H1 (cell line): Measurements from ENCODE around the gene FBXO47. TPM values are rescaled to one million over a fixed set of nuclear protein-coding genes. Genes with fewer than 3 reads are reported as not detected.

Source experiments
- CTCF ChIA-PET: fragments of 300-600 bp; sonication (Branson Sonifier 250); formaldehyde crosslinking; loops from one replicate; lab custom pipeline; 2021; ENCODE audit not compliant: partially characterized antibody; lab: Charles Lee
- POLR2A ChIA-PET: fragments of 300-600 bp; sonication (Branson Sonifier 250); formaldehyde crosslinking; loops from one replicate; lab custom pipeline; 2021; ENCODE audit warnings: inconsistent platforms; ENCODE audit not compliant: partially characterized antibody; lab: Charles Lee
- DNase-seq, 2 experiments: peaks; one replicate each; pipeline versions ENCODE4 v3.0.0 to v3.0.0-alpha.2; 2010 to 2022; ENCODE audit warnings: low spot score in 2 of 2, low read depth in 1 of 2, mixed read lengths in 1 of 2
- FAIRE-seq: peaks from 2 replicates; lab custom pipeline; 2011; peaks lifted over from hg19 to GRCh38; lab: Jason Lieb, UNC
- H2AFZ ChIP-seq: 2 replicates; pipeline ENCODE4 v1.8.1; 2012; ENCODE audit warnings: low read length, inconsistent platforms
- H2AK5ac ChIP-seq: 2 replicates; pipeline ENCODE4 v1.6.1; 2013; ENCODE audit warnings: low read depth, low read length
- H2BK120ac ChIP-seq: replicated peaks from 2 replicates; pipeline ENCODE3; 2013; ENCODE audit warnings: low read depth, low read length, inconsistent platforms
- H2BK12ac ChIP-seq: 2 replicates; pipeline ENCODE4 v1.6.1; 2013; ENCODE audit warnings: low read depth, low read length
- H2BK15ac ChIP-seq: 2 replicates; pipeline ENCODE4 v1.6.1; 2013; ENCODE audit warnings: low read length
- H2BK20ac ChIP-seq: 2 replicates; pipeline ENCODE4 v1.6.1; 2013; ENCODE audit warnings: low read length
- H2BK5ac ChIP-seq: 2 replicates; pipeline ENCODE4 v1.6.1; 2013; ENCODE audit warnings: low read depth, low read length
- H3K14ac ChIP-seq: 2 replicates; pipeline ENCODE4 v1.6.1; 2013; ENCODE audit warnings: inconsistent platforms; ENCODE audit not compliant: insufficient read length
- H3K18ac ChIP-seq: 2 replicates; pipeline ENCODE4 v1.6.1; 2013; ENCODE audit warnings: low read length; ENCODE audit errors: extremely low read depth
- H3K23ac ChIP-seq: 2 replicates; pipeline ENCODE4 v1.6.1; 2013; ENCODE audit warnings: inconsistent platforms; ENCODE audit not compliant: insufficient read length
- H3K23me2 ChIP-seq: 2 replicates; pipeline ENCODE4 v1.6.1; 2013; ENCODE audit warnings: low read depth, low read length
- H3K27ac ChIP-seq: 2 replicates; pipeline ENCODE4 v1.6.1; 2011; ENCODE audit warnings: low read depth, low read length, inconsistent platforms
- H3K27me3 ChIP-seq, 4 experiments: replicated peaks in 1 of 4; 1 replicate in 1 of 4; 2 replicates in 3 of 4; pipeline versions ENCODE4 v1.6.1 to v1.8.1; 2011 to 2013; ENCODE audit warnings: low read length in 3 of 4, mild to moderate bottlenecking in 3 of 4, inconsistent platforms in 2 of 4, mixed read lengths in 2 of 4, moderate library complexity in 1 of 4; ENCODE audit not compliant: control insufficient read depth in 3 of 4, insufficient read depth in 3 of 4; ENCODE audit errors: extremely low read depth in 1 of 4
- H3K36me3 ChIP-seq, 4 experiments: 2 replicates each; pipeline versions ENCODE4 v1.6.1 to v1.8.1; 2011 to 2013; ENCODE audit warnings: mild to moderate bottlenecking in 4 of 4, low read length in 3 of 4, moderate library complexity in 2 of 4, control low read depth in 1 of 4, inconsistent platforms in 1 of 4; ENCODE audit not compliant: insufficient read depth in 4 of 4, control insufficient read depth in 2 of 4
- H3K4ac ChIP-seq: replicated peaks from 2 replicates; pipeline ENCODE3; 2013; ENCODE audit warnings: low read length, low read depth, mixed read lengths, inconsistent platforms; ENCODE audit not compliant: insufficient read length
- H3K4me1 ChIP-seq, 4 experiments: replicated peaks in 1 of 4; 1 replicate in 1 of 4; 2 replicates in 3 of 4; pipeline versions ENCODE4 v1.6.1 to v1.8.1; 2011 to 2013; ENCODE audit warnings: low read length in 3 of 4, inconsistent platforms in 2 of 4, mixed read lengths in 1 of 4; ENCODE audit not compliant: insufficient read depth in 4 of 4, control insufficient read depth in 3 of 4
- H3K4me2 ChIP-seq, 2 experiments: 2 replicates each; pipeline versions ENCODE4 v1.6.1 to v1.8.1; 2011 to 2013; ENCODE audit warnings: low read depth in 2 of 2, low read length in 2 of 2, control low read depth in 1 of 2, inconsistent platforms in 1 of 2, mild to moderate bottlenecking in 1 of 2; ENCODE audit not compliant: insufficient read depth in 1 of 2
- H3K4me3 ChIP-seq, 4 experiments: fragments of 200-600, 300-600 bp in 1 of 4; sonication (generic), shearing (Covaris generic), sonication (Bioruptor Twin) in 1 of 4; 2 replicates each; pipeline versions ENCODE4 v1.5.1 to v1.8.1; 2011 to 2016; ENCODE audit warnings: low read length in 4 of 4, low read depth in 3 of 4, control low read depth in 2 of 4, inconsistent platforms in 2 of 4, mild to moderate bottlenecking in 2 of 4, mixed read lengths in 1 of 4, moderate library complexity in 1 of 4; ENCODE audit not compliant: insufficient read depth in 2 of 4; ENCODE audit errors: extremely low read depth in 1 of 4
- H3K56ac ChIP-seq: replicated peaks from 2 replicates; pipeline ENCODE3; 2013; ENCODE audit warnings: low read depth, mild to moderate bottlenecking, mixed read lengths, low read length, inconsistent platforms; ENCODE audit not compliant: insufficient read length
- H3K79me1 ChIP-seq: 2 replicates; pipeline ENCODE4 v1.6.1; 2013; ENCODE audit warnings: low read depth, low read length, control low read depth
- H3K79me2 ChIP-seq, 2 experiments: 2 replicates each; pipeline versions ENCODE4 v1.6.1 to v1.8.1; 2012 to 2013; ENCODE audit warnings: low read length in 2 of 2, mild to moderate bottlenecking in 2 of 2, inconsistent platforms in 1 of 2; ENCODE audit not compliant: insufficient read depth in 2 of 2, control insufficient read depth in 1 of 2
- H3K9ac ChIP-seq, 4 experiments: replicated peaks in 1 of 4; 1 replicate in 1 of 4; 2 replicates in 3 of 4; pipeline versions ENCODE4 v1.6.1 to v1.8.1; 2011 to 2013; ENCODE audit warnings: low read depth in 3 of 4, low read length in 3 of 4, control low read depth in 2 of 4, mild to moderate bottlenecking in 2 of 4, moderate library complexity in 2 of 4, inconsistent platforms in 1 of 4; ENCODE audit errors: extremely low read depth in 1 of 4
- H3K9me3 ChIP-seq, 2 experiments: 2 replicates each; pipeline versions ENCODE4 v1.6.1 to v1.8.1; 2012 to 2013; ENCODE audit warnings: mild to moderate bottlenecking in 2 of 2, moderate library complexity in 2 of 2, control low read depth in 1 of 2, inconsistent platforms in 1 of 2, low read depth in 1 of 2, low read length in 1 of 2, mixed read lengths in 1 of 2; ENCODE audit not compliant: insufficient read depth in 2 of 2
- H4K20me1 ChIP-seq, 2 experiments: replicated peaks in 1 of 2; 2 replicates each; pipeline versions ENCODE3 to v1.8.1; 2011 to 2013; ENCODE audit warnings: inconsistent platforms in 2 of 2, low read length in 2 of 2, mild to moderate bottlenecking in 1 of 2; ENCODE audit not compliant: insufficient read depth in 2 of 2, control insufficient read depth in 1 of 2
- H4K5ac ChIP-seq: 2 replicates; pipeline ENCODE4 v1.6.1; 2013; ENCODE audit warnings: low read length, low read depth, mixed read lengths, inconsistent platforms; ENCODE audit not compliant: insufficient read length
- H4K8ac ChIP-seq: 2 replicates; pipeline ENCODE4 v1.8.0; 2013; ENCODE audit warnings: mild to moderate bottlenecking, moderate library complexity, low read length, inconsistent platforms; ENCODE audit not compliant: insufficient read depth; ENCODE audit errors: extremely low read depth
- H4K91ac ChIP-seq: replicated peaks from 2 replicates; pipeline ENCODE3; 2013; ENCODE audit warnings: low read length, mixed read lengths, inconsistent platforms; ENCODE audit not compliant: insufficient read length
- BACH1 ChIP-seq: IDR thresholded peaks from 2 replicates; pipeline ENCODE4 v1.6.1; 2012; ENCODE audit warnings: low read length, improper control_type of control experiment
- EGR1 ChIP-seq: IDR thresholded peaks from 2 replicates; pipeline ENCODE4 v1.6.1; 2011; ENCODE audit warnings: low read depth, low read length, borderline replicate concordance
- NRF1 ChIP-seq: IDR thresholded peaks from 2 replicates; pipeline ENCODE4 v1.6.1; 2011; ENCODE audit warnings: mild to moderate bottlenecking, low read depth, low read length, improper control_type of control experiment
- PHF8 ChIP-seq: fragments of 200-600 bp; sonication (generic); conservative IDR thresholded peaks from 2 replicates; pipeline ENCODE4 v1.7.1; 2012; ENCODE audit warnings: low read depth, mild to moderate bottlenecking, inconsistent platforms, low read length, moderate library complexity
- POLR2A ChIP-seq, 2 experiments: IDR thresholded peaks; 1 replicate in 1 of 2; 2 replicates in 1 of 2; pipeline ENCODE4 v1.6.1; 2011; ENCODE audit warnings: low read depth in 2 of 2, low read length in 2 of 2, mild to moderate bottlenecking in 2 of 2; ENCODE audit errors: control extremely low read depth in 1 of 2
- RAD21 ChIP-seq, 2 experiments: IDR thresholded peaks in 1 of 2; conservative IDR thresholded peaks in 1 of 2; 2 replicates each; pipeline ENCODE4 v1.6.1; 2011; ENCODE audit warnings: low read depth in 2 of 2, low read length in 2 of 2, improper control_type of control experiment in 1 of 2, inconsistent platforms in 1 of 2, mild to moderate bottlenecking in 1 of 2, moderate library complexity in 1 of 2
- SP1 ChIP-seq: IDR thresholded peaks from 2 replicates; pipeline ENCODE4 v1.6.1; 2011; ENCODE audit warnings: low read depth, low read length
- WGBS, 2 experiments: shearing (Covaris generic) in 1 of 2; methylation state at CpG; one replicate each; pipeline versions ENCODE4 v1.1.6 to v1.1.7; 2013 to 2015; ENCODE audit warnings: low lambda C conversion rate in 2 of 2, mixed read lengths in 2 of 2, inconsistent platforms in 1 of 2, low coverage in 1 of 2, missing lambda C conversion rate in 1 of 2; ENCODE audit not compliant: insufficient replicate concordance in 2 of 2, insufficient coverage in 1 of 2, insufficient read length in 1 of 2; ENCODE audit errors: extremely low coverage in 1 of 2, missing lambda C conversion rate in 1 of 2; 5-methylcytosine and 5-hydroxymethylcytosine counted together
- long read RNA-seq, 2 experiments: library from RNA in 1 of 2; library from capped mRNA in 1 of 2; stranded (forward); transcript quantifications; one replicate each; pipeline ENCODE4 v2.0.0, GENCODE V29; 2021; ENCODE audit warnings: inconsistent platforms in 1 of 2
- polyA minus RNA-seq, 3 experiments: library from RNA; depleted of rRNA, polyadenylated mRNA; stranded (reverse); fragments of >200 nt; gene quantifications; 1 replicate in 2 of 3; 2 replicates in 1 of 3; pipeline ENCODE4 v1.2.3, GENCODE V29; 2011
- polyA plus RNA-seq, 7 experiments: library from polyadenylated mRNA; depleted of rRNA in 3 of 7; stranded (reverse) in 5 of 7; unstranded in 2 of 7; fragments of >200 nt in 5 of 7; fragments of 200-250 nt in 2 of 7; gene quantifications; 1 replicate in 5 of 7; 2 replicates in 1 of 7; 4 replicates in 1 of 7; pipeline versions ENCODE4 v1.2.1 to v1.2.3, GENCODE V29; 2011 to 2013; ENCODE audit warnings: missing spikeins in 2 of 7, mixed read lengths in 2 of 7
- total RNA-seq: library from RNA; stranded (reverse); fragmentation: NEBNext Ultra II Directional; extraction: Animal tissue kit (Norgen Biotek cat#: 25700); gene quantifications from 2 replicates; pipeline ENCODE4 v1.2.1, GENCODE V29; 2021
- TF ChIP-seq, protein P1 (sequence below): IDR thresholded peaks from 2 replicates; pipeline ENCODE4 v1.6.1; 2012; ENCODE audit warnings: inconsistent platforms

FBXO47 gene, protein sequence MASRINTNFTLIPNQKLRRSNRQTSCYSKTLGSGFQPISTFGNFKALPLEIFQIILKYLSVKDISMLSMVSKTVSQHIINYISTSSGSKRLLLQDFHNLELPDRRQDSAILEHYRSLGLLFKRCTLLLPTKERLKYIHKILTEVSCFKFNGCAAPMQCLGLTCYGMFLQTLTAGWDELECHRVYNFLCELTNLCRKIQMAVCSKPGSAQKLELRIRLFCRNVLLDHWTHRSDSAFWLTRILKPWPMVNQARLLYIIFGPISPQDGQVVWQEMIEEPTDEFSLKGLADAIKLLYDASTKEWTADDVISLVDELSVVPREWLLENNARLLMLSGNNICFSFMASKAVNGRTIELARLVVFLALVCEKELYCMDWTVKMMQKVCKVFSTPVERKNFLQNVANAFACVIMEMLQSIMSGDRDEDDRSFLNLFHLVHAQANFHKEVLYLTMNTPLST
- total RNA-seq (not detected in 2 replicates), polyA plus RNA-seq (2011; rRNA removed) (not detected in 2 replicates), polyA minus RNA-seq (2011; rRNA and poly(A)+ RNA removed) (not detected in 2 replicates)
- polyA plus RNA-seq (2011; cell fraction: cytosol; rRNA removed): not detected
- polyA plus RNA-seq (2011; cell fraction: nucleus; rRNA removed): not detected
- not detected in 4 replicates for polyA plus RNA-seq (2012, experiment 1 of 2)
- polyA plus RNA-seq (2012, experiment 2 of 2): not detected
- 0.04 TPM for polyA plus RNA-seq (2013, experiment 1 of 2)
- not detected for polyA plus RNA-seq (2013, experiment 2 of 2)
- polyA minus RNA-seq (2011; cell fraction: cytosol; rRNA and poly(A)+ RNA removed): not detected
- not detected for polyA minus RNA-seq (2011; cell fraction: nucleus; rRNA and poly(A)+ RNA removed)
- long read RNA-seq, experiment 1: 0 reads
- long read RNA-seq, experiment 2: 0 reads

DNA sequence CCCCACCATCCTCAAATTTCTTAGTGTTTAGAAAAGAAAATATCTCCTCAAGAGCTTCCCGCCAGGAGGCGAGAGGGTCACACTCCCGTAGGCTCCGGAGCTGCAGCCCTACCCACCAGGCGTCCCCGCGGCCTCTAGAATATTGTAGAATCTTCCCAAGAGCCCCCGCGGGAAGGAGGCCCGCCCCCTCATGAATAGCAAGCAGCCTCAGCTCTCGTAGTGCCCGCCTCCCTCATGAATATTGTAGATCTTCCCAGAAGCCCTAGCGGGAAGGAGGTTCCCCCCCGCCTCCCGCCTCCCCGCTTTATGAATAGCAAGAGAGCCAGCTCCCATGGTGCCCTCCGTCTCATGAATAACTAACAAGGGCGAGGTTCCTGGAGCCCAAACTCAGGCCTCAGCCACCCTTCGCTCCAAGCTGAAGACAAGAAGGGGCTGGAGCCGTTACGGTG is at the start of gene FBXO47:
Gene FBXO47, minus strand, starts transcription at position 114 of the 449 bp plus-strand sequence. CDS start 4,378 bp downstream, outside the sequence.
- no peak within 1 kb of the TSS for H3K23ac ChIP-seq
- H2BK5ac ChIP-seq: no peak within 1 kb of the TSS
- DNase-seq (peak; percentile 92 to 94), FAIRE-seq (peak; percentile 58)
- peak within 1 kb of the TSS in 3 of 4 experiments; percentile 5 to 47 (median 23); a peak in 5 of 8 replicates for H3K4me3 ChIP-seq
- H4K91ac ChIP-seq: peak within 1 kb of the TSS; percentile 48
- H4K5ac ChIP-seq: peak within 1 kb of the TSS; percentile 41
- no peak within 1 kb of the TSS for H2BK120ac ChIP-seq
- H3K4me2 ChIP-seq: peak within 1 kb of the TSS; percentile 52 to 55; a peak in 3 of 4 replicates
- peak within 1 kb of the TSS; percentile 93 for H2BK12ac ChIP-seq
- ChIA-PET POLR2A (interaction anchor here (0.9 to 3.1 kb wide), 6 partner anchors 13 to 186 kb away, joined by 3 to 13 read pairs (median 3); partner anchors contain the start of gene LASP1NB), CTCF (interaction anchor here (0.7 to 1.5 kb wide), 11 partner anchors 17 to 207 kb away, joined by 3 to 6 read pairs (median 4); partner anchors contain the start of genes LASP1NB and PLXDC1)
- H3K4ac ChIP-seq: no peak within 1 kb of the TSS
- H3K23me2 ChIP-seq: peaks cover 2% of the 10 kb centered on the region; the same call in 1 of the 2 replicates
- no peaks in the 10 kb centered on the region for H3K36me3 ChIP-seq
- H3K56ac ChIP-seq: no peak within 1 kb of the TSS
- peak within 1 kb of the TSS; percentile 63; the same call in 1 of the 2 replicates for H3K18ac ChIP-seq
- H3K27me3 ChIP-seq: no peaks in the 10 kb centered on the region
- peaks cover 0 to 2% (median 1%) of the 10 kb centered on the region in 4 experiments; a peak in 3 of 7 replicates for H3K4me1 ChIP-seq
- no peaks in the 10 kb centered on the region for H3K9me3 ChIP-seq
- no peak within 1 kb of the TSS for H3K14ac ChIP-seq
- H2BK15ac ChIP-seq: peak within 1 kb of the TSS; percentile 99; the same call in 1 of the 2 replicates
- peak within 1 kb of the TSS; percentile 71 for H3K27ac ChIP-seq
- H2AFZ ChIP-seq: peak within 1 kb of the TSS; percentile 93
- no peaks in the 10 kb centered on the region for H3K79me1 ChIP-seq
- H2AK5ac ChIP-seq: peak within 1 kb of the TSS; percentile 75; the same call in 1 of the 2 replicates
- H4K8ac ChIP-seq: peak within 1 kb of the TSS; percentile 88
- peak within 1 kb of the TSS in 3 of 4 experiments; percentile 34 to 66 (median 42); a peak in 5 of 7 replicates for H3K9ac ChIP-seq
- H4K20me1 ChIP-seq: no peaks in the 10 kb centered on the region
- 9% methylated on average over 21 of the region's 21 CpGs; no CpG with 5 or more reads in 1 of the 2 experiments for WGBS, 2 experiments
- no peak within 1 kb of the TSS for H2BK20ac ChIP-seq
- H3K79me2 ChIP-seq: no peaks in the 10 kb centered on the region
- TF ChIP-seq POLR2A (IDR thresholded peaks at IDR 0.05; ENCODE audit: control extremely low read depth in 1 of 2, low read depth in 2 of 2, low read length in 2 of 2) (peak; percentile 34 to 64; a peak in 2 of 3 replicates), SP1 (no peak), BACH1 (no peak), PHF8 (0 out of 2 replicates have a peak, but pooled peaks have one; percentile 46), RAD21 (IDR thresholded peaks at IDR 0.05 in 1 of 2, conservative IDR thresholded peaks at IDR 0.05 in 1 of 2; ENCODE audit: low read depth in 2 of 2, low read length in 2 of 2) (peak; percentile 34 to 47; a peak in 3 of 4 replicates), NRF1 (no peak), EGR1 (no peak)
- TF ChIP-seq, protein P1, sequence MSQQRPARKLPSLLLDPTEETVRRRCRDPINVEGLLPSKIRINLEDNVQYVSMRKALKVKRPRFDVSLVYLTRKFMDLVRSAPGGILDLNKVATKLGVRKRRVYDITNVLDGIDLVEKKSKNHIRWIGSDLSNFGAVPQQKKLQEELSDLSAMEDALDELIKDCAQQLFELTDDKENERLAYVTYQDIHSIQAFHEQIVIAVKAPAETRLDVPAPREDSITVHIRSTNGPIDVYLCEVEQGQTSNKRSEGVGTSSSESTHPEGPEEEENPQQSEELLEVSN: peak; percentile 91
